HK-2 (cell line): ENCODE measurements around the gene PIK3AP1.

Experiments
- DNase-seq: peaks from one replicate; pipeline ENCODE4 v3.0.0-alpha.2; 2018; ENCODE audit not compliant: unreplicated experiment

The PIK3AP1 gene

GRCh38 chr10:96672481-96673175 is 47.7 kb downstream of the PIK3AP1 start:
- no peak for DNase-seq

GRCh38 chr10:96671211-96671890 is 49.0 kb downstream of the PIK3AP1 start:
- DNase-seq = no peak

- DNase-seq = no peak
Observed at GRCh38 chr10:96670786-96671185, 49.5 kb downstream of the PIK3AP1 start.

GRCh38 chr10:96667401-96667800 is 52.9 kb downstream of the PIK3AP1 start:
- DNase-seq = no peak

GRCh38 chr10:96666741-96667140 is 53.6 kb downstream of the PIK3AP1 start:
- DNase-seq = no peak

- DNase-seq = no peak
Observed at GRCh38 chr10:96665306-96665705, 55.0 kb downstream of the PIK3AP1 start.

GRCh38 chr10:96664563-96664962 is 55.8 kb downstream of the PIK3AP1 start:
- DNase-seq = no peak

- no peak for DNase-seq
Observed at GRCh38 chr10:96663797-96664196, 56.5 kb downstream of the PIK3AP1 start.

- DNase-seq = no peak
Observed at GRCh38 chr10:96661632-96662031, 58.7 kb downstream of the PIK3AP1 start.

- no peak for DNase-seq
Observed at GRCh38 chr10:96660297-96660696, 60.0 kb downstream of the PIK3AP1 start.

- DNase-seq = no peak
Observed at GRCh38 chr10:96658844-96659243, 61.5 kb downstream of the PIK3AP1 start.

GRCh38 chr10:96657385-96657784 is 62.9 kb downstream of the PIK3AP1 start:
- DNase-seq = no peak

- DNase-seq = no peak
Observed at GRCh38 chr10:96656839-96657238, 63.5 kb downstream of the PIK3AP1 start.

- no peak for DNase-seq
Observed at GRCh38 chr10:96656198-96656577, 64.1 kb downstream of the PIK3AP1 start.

- no peak for DNase-seq
Observed at GRCh38 chr10:96655461-96656197, 64.7 kb downstream of the PIK3AP1 start.

GRCh38 chr10:96651998-96652431 is 68.3 kb downstream of the PIK3AP1 start:
- no peak for DNase-seq

GRCh38 chr10:96650958-96651357 is 69.4 kb downstream of the PIK3AP1 start:
- no peak for DNase-seq

- DNase-seq = no peak
Observed at GRCh38 chr10:96648297-96648696, 72.0 kb downstream of the PIK3AP1 start.

- DNase-seq = no peak
Observed at GRCh38 chr10:96647466-96647865, 72.8 kb downstream of the PIK3AP1 start.

GRCh38 chr10:96646751-96647166 is 73.6 kb downstream of the PIK3AP1 start:
- DNase-seq = no peak

GRCh38 chr10:96646301-96646700 is 74.0 kb downstream of the PIK3AP1 start:
- no peak for DNase-seq

GRCh38 chr10:96645191-96645721 is 75.1 kb downstream of the PIK3AP1 start:
- DNase-seq = no peak

- DNase-seq = no peak
Observed at GRCh38 chr10:96643920-96644319, 76.4 kb downstream of the PIK3AP1 start.
